Mesothelial cell of epicardium (in vitro differentiated cells): Measurements from ENCODE around the gene RALGAPB. TPM values are rescaled to one million over a fixed set of nuclear protein-coding genes. Genes with fewer than 3 reads are reported as not detected.

Experiments
- DNase-seq, 2 experiments: peaks; one replicate each; pipeline ENCODE4 v3.0.0; 2021; ENCODE audit warnings: low spot score in 2 of 2; ENCODE audit not compliant: unreplicated experiment in 2 of 2
- H3K27ac Mint-ChIP-seq: 2 replicates; pipeline ENCODE4 v1.8.0; 2021; ENCODE audit warnings: mixed read lengths
- H3K27me3 Mint-ChIP-seq: 2 replicates; pipeline ENCODE4 v1.8.0; 2021; ENCODE audit warnings: low read depth, mixed read lengths
- H3K36me3 Mint-ChIP-seq: 2 replicates; pipeline ENCODE4 v1.8.0; 2021; ENCODE audit warnings: mixed read lengths
- H3K4me1 Mint-ChIP-seq: 2 replicates; pipeline ENCODE4 v1.8.0; 2021; ENCODE audit warnings: mixed read lengths
- H3K4me3 Mint-ChIP-seq: 2 replicates; pipeline ENCODE4 v1.8.0; 2021; ENCODE audit warnings: mild to moderate bottlenecking, moderate library complexity, mixed read lengths
- H3K9me3 Mint-ChIP-seq: 2 replicates; pipeline ENCODE4 v1.8.0; 2021; ENCODE audit warnings: mixed read lengths
- total RNA-seq: library from RNA; stranded (reverse); gene quantifications from 3 replicates; pipeline ENCODE4 v1.2.1, GENCODE V29; 2021
- TF ChIP-seq, protein P1 (sequence below): fragments of 200-600 bp; sonication (generic); IDR thresholded peaks from one replicate; pipeline ENCODE4 v1.5.0; 2021; ENCODE audit warnings: antibody characterized with exemption; ENCODE audit not compliant: unreplicated experiment

Gene RALGAPB
- total RNA-seq, 1 donor from 2014 or later, result 43.5 TPM

DNA sequence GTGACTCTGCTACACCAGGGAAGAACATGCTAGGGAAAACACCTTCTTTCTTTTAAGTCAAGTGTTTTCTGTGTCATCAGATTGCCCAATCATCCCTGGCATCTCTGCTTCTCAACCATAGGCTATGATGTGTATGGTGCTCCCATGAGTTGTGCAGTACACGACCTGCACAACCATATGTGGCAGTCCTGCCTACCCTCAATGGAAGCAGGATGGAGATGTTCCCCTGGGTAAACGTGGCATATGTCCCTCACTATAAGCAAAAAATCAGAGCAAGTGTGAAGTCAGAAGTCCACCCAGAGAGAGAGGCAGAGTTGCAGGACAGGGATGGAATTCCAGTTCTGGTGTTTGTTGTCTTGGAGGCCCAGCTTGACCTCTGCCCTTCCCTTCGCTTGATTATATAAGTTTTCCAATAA lies 27.3 kb upstream of the RALGAPB start:
- TF ChIP-seq, protein P1, sequence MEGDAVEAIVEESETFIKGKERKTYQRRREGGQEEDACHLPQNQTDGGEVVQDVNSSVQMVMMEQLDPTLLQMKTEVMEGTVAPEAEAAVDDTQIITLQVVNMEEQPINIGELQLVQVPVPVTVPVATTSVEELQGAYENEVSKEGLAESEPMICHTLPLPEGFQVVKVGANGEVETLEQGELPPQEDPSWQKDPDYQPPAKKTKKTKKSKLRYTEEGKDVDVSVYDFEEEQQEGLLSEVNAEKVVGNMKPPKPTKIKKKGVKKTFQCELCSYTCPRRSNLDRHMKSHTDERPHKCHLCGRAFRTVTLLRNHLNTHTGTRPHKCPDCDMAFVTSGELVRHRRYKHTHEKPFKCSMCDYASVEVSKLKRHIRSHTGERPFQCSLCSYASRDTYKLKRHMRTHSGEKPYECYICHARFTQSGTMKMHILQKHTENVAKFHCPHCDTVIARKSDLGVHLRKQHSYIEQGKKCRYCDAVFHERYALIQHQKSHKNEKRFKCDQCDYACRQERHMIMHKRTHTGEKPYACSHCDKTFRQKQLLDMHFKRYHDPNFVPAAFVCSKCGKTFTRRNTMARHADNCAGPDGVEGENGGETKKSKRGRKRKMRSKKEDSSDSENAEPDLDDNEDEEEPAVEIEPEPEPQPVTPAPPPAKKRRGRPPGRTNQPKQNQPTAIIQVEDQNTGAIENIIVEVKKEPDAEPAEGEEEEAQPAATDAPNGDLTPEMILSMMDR, result no peak
- DNase-seq, result no peak
- H3K36me3 Mint-ChIP-seq, result peaks cover 12% of the 10 kb centered on the region
- H3K9me3 Mint-ChIP-seq, result no peaks in the 10 kb centered on the region
- no peak overlapping the region for H3K27ac Mint-ChIP-seq
- H3K4me1 Mint-ChIP-seq, result peaks cover 17% of the 10 kb centered on the region
- H3K27me3 Mint-ChIP-seq, result peaks cover 12% of the 10 kb centered on the region
- no peak overlapping the region for H3K4me3 Mint-ChIP-seq

DNA sequence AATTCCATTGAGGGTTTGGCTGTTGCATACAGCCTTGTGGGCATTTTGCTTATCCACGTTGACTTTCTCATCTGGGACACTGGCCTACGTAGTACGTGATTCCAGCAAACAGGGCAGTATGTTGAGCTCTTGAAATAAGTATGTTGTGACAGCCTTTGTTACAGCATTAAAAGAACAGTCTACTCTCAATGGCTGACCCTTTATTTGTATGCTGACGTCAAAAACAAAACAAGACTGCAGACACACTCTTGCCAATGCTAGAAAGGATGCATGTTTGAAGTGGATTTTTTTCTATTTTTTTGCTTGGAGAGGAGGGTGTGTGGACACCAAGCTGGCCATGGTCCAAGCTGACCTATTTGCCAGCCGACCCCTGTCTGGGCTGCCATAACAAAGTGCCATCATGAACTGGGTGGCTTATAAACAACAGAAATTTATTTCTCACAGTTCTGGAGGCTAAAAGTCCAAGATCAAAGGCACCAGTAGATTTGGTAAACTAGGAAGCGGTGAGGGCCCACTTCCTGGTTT lies 26.7 kb upstream of the RALGAPB start:
- TF ChIP-seq, protein P1, result no peak
- Mint-ChIP-seq H3K27ac (no peak overlapping the region), H3K9me3 (no peaks in the 10 kb centered on the region), H3K4me1 (peaks cover 17% of the 10 kb centered on the region), H3K4me3 (peak overlapping the region; percentile 78), H3K36me3 (peaks cover 18% of the 10 kb centered on the region), H3K27me3 (peaks cover 12% of the 10 kb centered on the region)
- DNase-seq, result no peak

DNA sequence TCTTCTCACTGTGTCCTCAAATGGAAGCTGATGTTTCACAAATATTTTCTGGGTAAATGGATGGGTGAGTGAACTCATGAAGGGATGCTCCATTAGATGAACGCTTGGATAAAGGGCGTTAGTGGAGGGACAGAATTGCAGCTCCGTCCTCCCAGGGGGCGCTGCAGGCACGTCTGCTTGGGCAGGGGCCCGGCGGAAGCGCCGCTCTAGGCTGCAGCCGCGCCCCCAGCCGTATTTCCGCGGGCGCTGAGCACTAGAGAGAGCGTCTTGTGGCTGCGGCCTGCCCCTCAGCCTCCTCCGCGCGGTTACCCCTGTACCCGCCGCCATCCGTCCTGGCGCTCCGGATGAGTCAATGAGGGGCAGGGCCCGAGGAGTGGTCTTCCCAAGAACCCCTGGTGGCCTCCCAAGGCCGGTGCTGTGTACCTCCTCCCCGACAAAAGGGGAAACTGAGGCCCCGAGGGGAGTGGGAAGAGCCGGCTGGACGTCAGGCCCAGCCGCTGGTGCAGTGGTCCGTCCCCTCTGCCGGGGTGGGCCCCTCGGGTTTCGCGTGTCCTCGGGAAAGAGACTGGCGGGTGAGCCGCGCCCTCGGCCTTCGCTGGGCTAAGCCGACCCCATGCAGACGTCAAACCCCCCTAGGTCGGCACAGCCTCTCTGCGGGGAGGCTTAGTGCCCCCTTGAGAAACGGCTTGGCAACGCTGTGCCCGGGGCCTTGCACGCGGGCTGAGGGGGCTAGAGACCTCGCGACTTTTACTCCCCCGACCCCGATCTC lies 26.0 kb upstream of the RALGAPB start:
- TF ChIP-seq, protein P1, result peak; percentile 79
- H3K27ac Mint-ChIP-seq, result peak overlapping the region; percentile 71
- H3K4me1 Mint-ChIP-seq, result peaks cover 17% of the 10 kb centered on the region
- peaks cover 11% of the 10 kb centered on the region for H3K27me3 Mint-ChIP-seq
- peak overlapping the region; percentile 78 for H3K4me3 Mint-ChIP-seq
- H3K36me3 Mint-ChIP-seq, result peaks cover 23% of the 10 kb centered on the region
- no peaks in the 10 kb centered on the region for H3K9me3 Mint-ChIP-seq
- peak; percentile 90 to 95 for DNase-seq

DNA sequence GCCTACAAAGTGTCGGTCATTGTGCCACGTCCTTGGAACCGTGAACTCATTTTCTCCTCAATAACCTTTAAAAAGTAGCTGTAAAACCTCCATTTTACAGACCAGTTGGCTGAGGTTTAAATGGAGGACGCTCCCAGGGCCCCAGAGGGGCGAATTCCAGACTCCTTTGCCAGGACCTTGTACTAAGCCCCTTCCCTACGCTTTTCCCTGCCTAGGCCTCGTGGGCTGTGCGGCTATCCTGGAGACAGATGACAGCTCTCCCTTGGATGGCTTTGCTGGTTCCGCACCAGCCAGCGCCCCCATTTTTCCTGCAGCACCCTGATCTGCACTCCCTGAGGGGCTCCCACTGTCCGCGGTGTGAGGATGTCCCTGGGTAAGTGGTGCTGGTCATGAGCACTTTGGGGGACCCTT lies 25.4 kb upstream of the RALGAPB start:
- no peak for DNase-seq
- peak overlapping the region; percentile 78 for H3K4me3 Mint-ChIP-seq
- H3K9me3 Mint-ChIP-seq, result no peaks in the 10 kb centered on the region
- H3K27ac Mint-ChIP-seq, result peak overlapping the region; percentile 67
- H3K27me3 Mint-ChIP-seq, result peaks cover 6% of the 10 kb centered on the region
- TF ChIP-seq, protein P1, result no peak
- peaks cover 27% of the 10 kb centered on the region for H3K36me3 Mint-ChIP-seq
- H3K4me1 Mint-ChIP-seq, result peaks cover 17% of the 10 kb centered on the region

DNA sequence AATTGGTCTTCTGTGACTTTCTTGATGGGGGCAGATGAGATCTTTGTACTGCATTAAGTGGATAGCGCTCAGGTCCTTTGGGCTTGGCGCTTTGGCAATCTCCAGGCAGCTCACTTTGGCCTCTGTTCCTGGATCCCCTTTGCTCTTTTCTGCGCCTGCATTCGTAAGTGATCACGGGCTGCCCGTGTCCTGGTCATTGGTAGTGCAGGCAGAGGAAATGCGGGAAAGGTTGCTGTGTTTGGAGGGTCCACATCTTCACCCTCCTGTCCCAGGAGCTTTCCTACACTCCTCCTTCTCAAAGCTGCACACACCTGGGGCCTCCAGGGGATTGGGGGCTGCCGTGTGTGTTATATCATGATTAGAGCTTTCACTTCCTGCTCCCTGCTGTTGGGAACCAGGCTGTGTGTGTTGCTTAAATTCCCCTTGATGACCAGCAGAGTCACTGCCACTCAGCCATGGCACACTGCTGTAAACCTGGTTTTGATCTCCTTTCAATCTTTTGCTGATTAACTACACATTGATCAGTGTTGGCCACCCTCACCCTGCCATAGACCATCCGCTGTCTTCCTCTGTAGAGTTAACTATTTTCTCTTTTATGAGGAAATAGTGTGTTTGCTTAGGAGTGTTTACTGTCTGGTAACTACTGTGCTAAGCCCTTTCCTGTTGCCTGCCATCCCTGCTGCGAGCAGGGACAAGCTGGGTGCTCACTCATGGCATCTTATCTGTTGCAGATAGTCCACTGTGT lies 24.5 kb upstream of the RALGAPB start:
- TF ChIP-seq, protein P1, result no peak
- no peak for DNase-seq

More for the DNA sequence above, 24.5 kb upstream of the RALGAPB start:
- no peaks in the 10 kb centered on the region for H3K27me3 Mint-ChIP-seq
- peaks cover 28% of the 10 kb centered on the region for H3K36me3 Mint-ChIP-seq
- no peaks in the 10 kb centered on the region for H3K9me3 Mint-ChIP-seq
- H3K4me3 Mint-ChIP-seq, result peak overlapping the region; percentile 78
- H3K4me1 Mint-ChIP-seq, result peaks cover 20% of the 10 kb centered on the region
- H3K27ac Mint-ChIP-seq, result peak overlapping the region; percentile 67
